ENCODE data around the gene JAM2.
A peak's percentile ranks its signal among the peaks of the same experiment; 100 is the strongest.
"Not testable (repeated sequence)": the region's sequence is repeated elsewhere in the genome, so short reads cannot be mapped to it uniquely, and the experiment has no call there.

The JAM2 gene

DNA sequence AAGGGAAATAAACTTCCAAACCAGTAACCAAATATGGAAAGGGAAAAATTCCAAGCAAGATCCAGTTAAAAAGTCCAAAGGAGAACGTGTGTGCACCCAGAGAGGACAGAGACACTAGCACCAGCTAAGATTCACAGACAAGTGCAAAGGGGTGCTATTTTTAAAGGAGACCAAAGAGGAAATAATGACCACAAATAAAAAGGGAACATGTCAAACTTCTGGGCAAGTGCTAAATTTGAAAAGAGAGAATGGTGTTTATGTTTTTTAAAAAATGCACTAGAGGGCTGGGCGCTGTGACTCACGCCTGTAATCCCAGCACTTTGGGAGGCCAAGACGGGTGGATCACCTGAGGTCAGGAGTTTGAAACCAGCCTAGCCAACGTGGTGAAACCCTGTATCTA lies 8.6 kb downstream of the JAM2 start:
- DNase-seq: no peak

DNA sequence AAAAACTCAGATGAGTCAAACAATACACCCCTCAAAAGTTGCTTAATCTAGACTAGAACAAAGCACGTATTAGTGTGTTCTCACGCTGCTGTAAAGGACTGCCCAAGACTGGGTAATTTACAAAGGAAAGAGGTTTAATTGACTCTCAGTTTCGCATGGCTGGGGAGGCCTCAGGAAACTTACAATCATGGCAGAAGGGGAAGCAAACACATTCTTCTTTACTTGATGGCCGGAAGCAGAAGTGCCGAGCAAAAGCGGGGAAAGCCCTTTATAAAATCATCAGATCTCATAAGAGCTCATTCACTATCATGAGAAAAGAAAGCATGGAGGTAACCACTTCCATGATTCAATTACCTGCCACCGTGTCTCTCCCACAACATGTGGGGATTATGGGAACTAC lies 10.1 kb downstream of the JAM2 start:
- DNase-seq: no peak

DNA sequence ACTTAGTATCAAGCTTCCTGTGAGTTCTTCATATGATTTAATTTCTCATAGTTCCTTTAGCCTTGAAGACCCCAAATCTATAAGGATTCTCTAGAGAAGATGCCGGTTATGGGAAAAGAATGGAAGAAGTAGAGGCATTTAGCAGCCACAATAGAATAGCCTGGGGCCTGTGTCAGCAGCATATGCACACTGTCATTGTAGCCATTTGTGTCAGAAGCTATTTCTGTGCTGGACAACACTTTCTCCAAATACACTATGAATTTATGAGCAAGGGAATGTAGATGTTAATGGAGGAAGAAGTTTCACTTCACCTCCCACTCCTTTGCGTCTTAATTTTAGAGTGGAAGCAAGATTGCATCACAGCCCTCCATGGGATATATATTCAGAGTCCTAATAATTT lies 17.4 kb downstream of the JAM2 start:
- no peak for DNase-seq

DNA sequence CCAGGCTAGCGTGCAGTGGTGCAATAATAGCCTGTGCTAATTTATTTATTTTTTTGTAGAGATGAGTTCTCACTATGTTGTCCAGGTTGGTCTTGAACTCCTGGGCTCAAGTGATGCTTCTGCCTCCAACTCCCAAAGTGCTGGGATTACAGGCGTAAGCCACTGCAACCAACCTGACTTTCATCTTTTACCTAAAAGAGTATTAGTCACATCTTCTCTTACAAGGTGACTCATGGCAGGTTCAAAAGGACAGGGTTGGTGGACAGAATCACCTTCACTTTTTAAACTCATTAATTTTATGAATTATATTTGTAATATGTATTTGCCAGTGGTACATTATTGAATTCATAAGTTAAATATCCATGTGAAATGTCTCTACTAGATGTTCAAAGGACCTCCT lies 18.1 kb downstream of the JAM2 start:
- DNase-seq: no peak

DNA sequence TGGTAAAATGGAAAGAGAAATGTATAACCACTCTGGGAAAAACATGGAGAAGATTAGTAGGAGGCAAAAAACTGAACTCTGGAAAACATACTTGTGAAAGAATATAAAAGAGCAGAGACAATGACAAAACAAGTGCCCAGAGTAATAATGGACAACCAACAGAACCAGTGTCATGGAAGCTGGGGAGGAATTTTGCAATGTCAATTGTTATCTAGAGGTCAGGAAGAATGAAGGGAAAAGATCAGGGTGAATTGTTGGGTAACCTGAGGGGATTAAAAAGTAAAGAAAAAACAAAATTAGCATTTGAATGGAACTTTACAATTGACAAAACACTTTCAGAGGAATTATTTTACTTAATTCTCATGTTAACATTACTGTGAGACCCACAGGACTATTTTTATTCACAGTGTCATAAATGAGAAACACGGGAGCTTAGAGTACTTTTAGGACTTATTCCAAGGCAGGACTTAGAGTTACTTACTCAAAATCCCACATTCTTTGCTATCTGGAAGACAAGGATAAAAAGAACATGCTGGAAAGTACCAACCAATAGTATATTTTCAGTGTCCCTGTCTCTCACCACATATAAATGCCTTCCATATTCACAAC lies 19.5 kb downstream of the JAM2 start:
- no peak for DNase-seq

DNA sequence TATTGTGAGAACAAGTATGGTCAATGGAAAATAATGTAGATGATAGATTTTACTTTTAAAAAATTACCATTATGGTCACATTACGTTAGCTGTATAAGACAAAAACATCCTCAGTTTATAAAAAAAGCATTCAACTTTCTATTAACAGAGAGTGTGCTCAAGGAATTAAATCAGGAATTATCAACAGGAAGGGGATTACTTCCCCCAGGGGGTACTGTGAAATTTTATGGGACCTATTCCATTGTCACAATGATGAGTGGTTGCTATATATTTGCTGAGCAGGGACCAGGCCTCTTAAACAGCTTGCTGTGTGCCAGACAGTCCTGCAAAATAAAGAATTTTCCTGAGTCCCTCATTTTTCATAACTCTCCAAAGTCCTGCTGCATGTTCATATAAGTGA lies 21.2 kb downstream of the JAM2 start:
- DNase-seq: no peak

DNA sequence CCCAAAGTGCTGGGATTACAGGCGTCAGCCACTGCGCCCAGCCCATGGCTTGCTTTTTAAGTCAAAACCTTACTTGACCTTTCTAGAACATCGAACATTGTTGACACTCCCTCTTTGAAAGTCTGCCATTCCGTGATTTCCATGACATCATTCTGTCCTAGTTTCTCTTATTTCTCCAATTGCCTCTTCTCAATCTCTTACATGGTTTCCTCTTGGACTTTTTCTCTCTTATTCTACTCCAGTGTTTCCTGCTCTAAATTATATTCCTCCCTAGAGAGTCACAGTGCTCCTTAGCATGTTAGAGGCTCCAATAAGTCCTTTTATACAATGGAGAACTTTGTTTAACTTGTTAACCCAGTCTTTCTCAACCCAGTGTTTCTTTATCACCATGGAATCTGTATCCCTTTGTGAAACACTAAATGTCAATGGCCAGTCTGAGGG lies 25.5 kb downstream of the JAM2 start:
- DNase-seq: no peak

DNA sequence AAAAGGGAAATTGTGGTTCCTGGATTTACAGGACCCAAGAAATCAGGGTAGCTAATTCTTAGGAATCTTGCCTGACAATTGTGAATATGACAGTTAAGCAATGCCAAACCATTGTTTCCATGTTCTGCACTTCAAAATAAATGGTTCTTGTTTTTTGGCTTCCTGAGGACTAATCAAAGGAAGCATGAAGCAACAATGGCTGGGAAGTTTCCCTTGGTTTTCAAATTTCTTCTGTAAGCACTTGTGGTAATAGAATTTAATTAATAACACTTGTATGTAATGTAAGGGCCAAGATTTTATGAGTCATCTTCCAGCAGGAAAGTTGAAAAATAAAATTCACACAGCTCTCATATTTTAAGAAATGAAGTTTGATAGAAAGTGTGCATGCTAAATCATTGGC lies 31.7 kb downstream of the JAM2 start:
- DNase-seq: no peak

DNA sequence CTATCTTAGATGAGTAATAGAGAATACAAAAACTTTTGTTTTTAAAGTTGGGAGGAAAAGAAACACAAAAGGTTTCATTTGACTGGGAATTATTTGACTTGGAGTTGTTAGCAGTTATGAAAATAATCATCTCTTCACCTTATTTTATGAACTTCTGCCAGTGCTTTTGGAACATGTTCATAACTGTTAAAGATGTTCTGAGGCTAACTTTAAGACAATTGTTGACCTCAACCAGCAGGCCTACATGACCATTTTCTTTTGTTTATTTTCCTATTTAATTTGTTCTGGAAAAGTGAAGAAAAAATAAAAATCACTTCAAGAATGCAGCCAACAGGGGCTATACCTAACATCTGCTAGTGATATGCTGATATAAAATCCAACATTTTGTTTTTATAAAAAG lies 37.4 kb downstream of the JAM2 start:
- no peak for DNase-seq

DNA sequence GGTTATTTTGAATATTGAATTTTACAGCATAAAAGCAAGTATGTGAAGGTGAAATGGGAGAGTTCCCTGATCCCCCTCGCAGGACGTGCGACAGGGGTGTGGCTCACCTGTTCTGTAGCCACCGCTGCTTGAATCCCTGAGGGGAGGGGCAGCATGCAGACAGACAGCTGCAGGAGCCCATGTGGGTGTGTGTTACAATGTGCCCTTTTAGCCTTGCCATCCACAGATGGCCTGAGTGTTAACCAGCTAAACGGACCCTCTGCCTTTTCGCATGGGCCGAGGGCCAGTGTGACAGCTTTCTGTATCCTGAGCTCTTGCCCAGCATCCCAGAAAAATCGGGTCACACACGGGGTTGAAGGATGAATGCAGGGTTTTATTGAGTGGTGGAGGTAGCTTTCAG lies 43.3 kb downstream of the JAM2 start:
- DNase-seq: no peak

DNA sequence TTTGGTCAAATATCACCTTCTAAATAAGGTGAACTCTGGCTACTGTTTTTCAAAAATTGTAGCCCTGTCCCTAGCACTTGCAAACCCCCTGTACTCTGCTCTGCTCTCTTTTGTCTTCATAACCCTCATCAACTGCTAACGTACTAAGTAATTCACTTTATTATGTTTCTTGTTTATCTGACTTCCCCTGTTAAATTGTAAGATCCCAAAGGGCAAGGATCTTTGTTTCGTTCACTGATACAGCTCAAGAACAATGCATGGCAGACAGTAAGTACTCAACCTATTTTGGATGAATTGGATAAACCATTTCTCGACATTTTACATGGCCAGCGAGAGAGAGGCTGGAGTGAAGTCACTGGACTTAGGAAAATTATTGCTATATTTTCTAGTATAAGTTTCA lies 48.7 kb downstream of the JAM2 start:
- no peak for DNase-seq

DNA sequence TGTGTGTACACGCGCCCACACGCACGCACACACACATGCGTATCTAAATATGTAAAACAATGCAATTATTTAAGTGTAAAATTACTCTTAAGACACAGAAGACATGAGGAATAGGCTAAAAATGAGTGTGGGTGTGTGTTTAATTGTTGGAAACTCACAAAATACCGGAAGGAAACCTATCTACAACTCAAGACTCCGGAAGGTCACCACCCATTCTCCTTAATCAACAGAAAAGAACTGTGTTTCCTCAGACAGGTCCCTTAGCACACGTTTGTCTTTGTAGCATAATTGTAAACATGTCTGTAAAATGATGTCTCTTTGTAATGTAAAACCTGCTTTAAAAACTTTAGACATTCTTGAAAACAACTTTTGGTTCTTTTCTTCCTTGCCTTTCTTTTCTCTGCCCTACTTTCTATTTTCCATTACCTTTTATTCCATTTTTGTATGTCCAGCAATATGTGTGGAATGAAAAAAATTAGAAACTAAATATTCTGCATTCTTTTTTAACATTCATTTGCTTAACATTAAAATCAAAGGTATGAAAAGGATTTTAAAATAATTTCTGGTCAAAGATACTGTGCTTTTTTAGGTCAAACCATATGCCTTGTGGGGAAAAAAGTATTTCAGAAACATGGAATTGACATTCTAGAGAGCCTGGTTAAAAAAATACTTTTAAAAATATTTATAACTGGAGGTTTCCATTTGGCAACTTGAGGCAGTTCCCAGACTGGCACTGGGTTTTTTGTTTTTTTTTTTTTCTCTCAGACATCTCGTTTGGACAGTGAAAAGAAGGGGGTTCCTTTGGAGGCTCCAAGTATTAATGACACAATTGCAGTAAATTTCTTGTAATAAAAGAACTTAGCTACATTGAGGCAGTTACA lies 49.5 kb downstream of the JAM2 start:
- no peak for DNase-seq

DNA sequence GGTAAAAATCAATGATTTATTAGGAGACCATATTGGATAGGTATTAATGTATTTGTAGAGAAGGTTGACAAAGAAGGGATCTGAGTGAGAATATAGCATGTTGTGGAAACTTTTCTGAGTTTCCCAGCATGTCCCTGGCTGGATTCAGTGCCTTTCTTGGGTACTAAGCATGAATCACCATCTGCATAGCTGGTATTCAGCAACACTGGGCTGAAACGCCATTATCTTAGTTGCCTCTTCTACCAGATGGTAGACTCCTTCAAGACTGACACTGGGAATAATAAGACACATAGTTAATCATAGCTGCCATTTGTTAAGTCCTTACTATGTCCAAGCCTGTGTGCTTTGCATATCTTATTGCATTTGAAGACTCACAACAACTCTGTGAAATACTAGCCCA lies 50.2 kb downstream of the JAM2 start:
- no peak for DNase-seq

DNA sequence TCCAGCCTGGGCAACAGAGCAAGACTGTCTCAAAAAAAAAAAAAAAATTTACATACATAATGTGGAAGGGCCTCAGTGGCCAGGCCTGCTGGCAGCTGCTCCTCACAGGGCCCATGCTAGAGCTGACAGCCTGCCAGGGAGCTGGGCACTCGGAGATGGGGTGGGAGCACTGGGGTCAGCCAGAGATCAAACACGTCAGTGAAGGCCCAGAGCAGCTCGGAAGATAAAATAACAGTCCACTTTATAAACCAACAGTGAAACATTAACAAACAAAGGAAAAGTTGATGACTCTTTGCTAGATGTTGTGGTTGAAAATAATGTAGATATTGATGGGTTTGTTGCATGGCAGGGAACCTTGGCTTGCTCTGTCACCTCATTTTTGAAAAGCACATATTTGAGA lies 52.9 kb downstream of the JAM2 start:
- DNase-seq: no peak

DNA sequence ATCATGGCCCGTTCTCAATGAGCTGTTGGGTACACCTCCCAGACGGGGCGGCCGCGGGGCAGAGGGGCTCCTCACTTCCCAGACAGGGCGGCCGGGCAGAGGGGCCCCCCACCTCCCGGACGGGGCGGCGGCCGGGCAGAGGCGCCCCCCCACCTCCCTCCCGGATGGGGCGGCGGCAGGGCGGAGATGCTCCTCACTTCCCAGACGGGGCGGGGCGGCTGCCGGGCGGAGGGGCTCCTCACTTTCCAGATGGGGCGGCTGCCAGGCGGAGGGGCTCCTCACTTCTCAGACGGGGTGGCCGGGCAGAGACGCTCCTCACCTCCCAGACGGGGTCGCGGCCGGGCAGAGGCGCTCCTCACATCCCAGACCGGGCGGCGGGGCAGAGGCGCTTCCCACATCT lies 56.4 kb downstream of the JAM2 start:
- not testable (repeated sequence) for DNase-seq

DNA sequence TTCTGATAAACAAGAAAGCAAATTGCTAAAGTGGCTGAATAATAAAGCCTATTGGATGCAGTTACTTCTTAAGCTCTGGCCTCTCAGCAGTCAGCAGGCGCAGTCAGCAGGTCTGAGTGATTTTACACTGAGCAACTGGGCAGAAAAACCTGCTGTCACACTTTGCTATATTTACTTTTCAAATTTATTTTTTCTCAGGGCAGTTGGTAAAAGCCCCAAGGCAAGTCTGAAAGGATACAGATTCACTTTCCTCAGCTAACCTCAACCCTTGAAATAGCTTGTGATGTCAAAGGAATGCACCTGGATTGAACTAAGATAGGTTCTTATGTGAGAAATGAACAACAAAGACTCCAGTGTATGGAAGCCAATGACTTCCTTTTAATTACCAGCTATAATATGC lies 61.7 kb downstream of the JAM2 start:
- DNase-seq: no peak

DNA sequence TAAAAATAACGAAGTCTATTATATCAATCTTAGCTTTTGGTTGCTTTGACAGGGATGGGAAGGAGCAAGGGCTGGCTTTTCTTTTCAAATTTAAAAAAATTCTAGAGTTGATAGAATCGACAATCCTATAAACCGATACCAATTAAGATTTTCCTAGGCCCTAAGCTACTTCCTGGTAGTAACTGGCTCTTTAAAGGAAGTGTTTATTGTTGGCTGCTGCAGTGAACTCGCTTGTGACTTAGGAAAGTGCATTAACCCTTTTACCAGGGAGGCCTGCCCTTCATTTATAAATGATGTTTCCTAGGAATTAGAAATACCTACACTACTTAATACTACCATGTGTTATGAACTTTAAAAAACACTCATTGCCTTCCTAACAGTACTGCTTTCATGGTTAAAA lies 62.5 kb downstream of the JAM2 start:
- DNase-seq: no peak

DNA sequence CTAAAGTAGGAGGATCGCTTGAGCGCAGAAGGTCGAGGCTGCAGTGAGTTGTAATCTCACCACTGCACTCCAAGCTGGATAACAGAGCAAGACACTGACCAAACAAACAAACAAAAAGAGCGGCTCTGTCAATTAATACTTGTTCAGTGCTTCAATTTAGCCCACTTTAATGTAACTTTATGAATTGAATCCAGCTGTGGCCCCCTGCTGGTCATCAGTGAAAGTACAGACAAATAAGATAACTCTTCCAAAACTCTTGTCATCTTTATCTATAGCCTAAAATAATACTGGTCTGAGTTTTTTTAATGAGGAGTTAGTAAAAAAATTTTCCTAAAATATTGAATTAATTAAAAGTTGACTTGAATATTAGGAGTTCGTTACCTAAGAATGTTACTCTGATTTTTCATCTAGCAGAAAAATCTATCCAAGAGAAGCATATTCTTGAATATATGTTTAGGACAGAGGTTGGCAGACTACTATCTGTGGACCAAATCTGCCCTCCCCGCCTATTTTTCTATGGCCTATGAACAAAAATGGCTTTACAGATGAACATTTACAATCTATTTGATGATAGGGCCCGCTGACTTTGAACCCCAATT lies 69.5 kb downstream of the JAM2 start:
- DNase-seq: peak; percentile 59

DNA sequence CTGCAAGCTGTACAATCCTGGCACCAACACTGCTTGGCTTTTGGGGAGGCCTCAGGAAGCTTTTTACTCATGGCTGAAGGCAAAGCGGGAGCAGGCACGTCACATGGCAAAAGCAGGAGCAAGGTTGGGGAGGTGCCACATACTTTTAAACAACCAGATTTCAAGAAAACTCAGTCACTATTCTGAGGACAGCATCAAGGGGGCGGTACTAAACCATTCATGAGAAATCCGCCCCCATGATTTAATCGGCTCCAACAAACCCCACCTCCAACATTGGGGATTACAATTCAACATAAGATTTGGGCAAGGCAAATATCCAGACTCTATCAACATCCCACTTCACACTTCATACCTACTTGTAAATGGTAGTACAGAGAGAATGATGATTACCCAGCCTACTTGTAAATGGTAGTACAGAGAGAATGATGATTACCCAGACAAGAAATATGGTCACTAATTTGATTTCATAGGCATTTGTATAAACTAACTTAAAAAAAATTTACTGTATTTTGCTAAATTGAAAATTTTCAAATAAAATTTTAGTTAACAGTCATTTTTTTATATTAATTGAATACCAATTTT lies 70.7 kb downstream of the JAM2 start:
- no peak for DNase-seq

DNA sequence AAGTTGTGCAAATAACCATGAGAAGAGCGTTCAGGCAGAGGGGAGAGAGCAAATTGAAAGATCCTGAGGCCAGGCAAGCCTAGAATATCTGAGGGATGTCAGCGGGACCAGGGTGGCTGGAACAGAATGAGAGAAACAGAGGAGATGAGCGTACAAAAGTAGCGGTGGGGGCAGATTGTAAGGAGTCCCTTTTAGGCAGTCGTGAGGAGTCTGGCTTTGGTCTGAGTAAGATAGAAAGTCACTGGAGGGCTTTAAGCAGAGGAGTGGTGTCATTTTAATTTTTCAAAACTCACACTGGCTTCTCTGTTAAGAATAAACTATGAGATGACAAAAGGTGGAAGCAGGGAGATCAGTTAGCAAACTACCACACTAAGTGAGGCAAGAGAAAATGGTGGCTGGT lies 71.5 kb downstream of the JAM2 start:
- no peak for DNase-seq

DNA sequence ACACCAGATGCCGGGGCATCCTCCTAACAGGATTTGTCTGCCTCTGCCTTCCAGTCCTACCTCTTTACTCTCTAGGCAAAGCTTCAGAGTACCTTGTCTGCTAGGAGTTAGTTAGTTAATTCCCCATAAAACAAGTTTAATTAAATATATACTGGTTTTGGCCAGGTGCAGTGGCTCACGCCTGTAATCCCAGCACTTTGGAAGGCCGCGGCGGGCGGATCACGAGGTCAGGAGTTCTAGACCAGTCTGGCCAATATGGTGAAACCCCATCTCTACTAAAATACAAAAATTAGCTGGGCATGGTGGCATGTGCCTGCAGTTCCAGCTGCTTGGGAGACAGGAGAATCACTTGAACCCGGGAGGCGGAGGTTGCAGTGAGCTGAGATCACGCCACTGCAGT lies 75.0 kb downstream of the JAM2 start:
- not testable (repeated sequence) for DNase-seq

DNA sequence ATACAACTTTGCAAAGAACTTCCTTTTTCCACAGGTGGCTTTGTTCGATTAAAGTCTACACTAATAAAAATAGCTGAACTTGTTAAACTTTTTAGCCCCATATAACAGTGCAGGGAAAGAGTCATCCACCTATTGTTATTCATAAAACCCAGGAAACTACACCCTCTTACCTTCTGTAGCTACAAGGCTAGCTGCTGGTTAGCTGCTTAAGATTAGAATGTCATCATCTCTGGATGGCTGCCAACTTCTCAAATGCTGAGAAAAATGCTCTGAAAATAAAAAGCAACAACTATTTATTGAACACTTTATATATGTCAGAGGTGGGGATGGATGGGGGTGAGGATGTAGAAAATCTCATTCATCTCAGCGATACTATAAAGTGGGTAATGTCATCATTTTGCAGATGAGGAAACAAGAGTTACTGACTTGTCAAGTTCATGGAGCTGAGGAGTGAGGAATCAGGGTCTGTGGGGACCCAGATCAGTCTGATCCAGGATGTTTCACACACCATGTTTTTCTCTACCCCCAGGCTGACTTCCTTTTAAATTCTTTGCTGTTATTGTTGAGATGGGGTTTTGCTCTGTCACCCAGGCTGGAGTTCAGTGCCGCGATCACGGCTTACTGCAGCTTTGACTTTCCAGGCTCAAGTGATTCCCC lies 78.6 kb downstream of the JAM2 start:
- no peak for DNase-seq

DNA sequence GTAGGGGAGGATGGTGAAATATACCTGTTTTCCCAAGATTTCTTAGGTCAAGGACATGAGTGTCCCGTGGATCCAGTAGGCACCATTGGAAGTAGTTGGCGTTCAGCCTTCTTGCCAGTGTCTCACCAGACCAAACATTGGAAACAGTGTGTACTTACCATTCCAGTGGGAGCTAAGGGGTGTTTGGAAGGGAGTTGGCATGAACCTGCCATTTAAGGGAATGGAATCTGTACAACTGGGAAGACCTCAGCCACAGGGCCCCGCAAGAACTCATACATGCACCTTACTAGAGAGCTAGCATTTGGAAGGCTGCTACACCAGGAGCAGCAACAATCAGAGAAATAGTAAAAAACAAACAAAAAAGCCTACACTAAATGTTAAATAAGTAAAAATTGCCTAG lies 82.9 kb downstream of the JAM2 start:
- DNase-seq: no peak
